GM12878 (cell line): ENCODE data around the gene HID1. TPM values are rescaled to one million over a fixed set of nuclear protein-coding genes. Genes with fewer than 3 reads are reported as not detected.

Experiments
- ATAC-seq: fragments of 200-7000 bp; cut with Tn5 transposase; 3 replicates; pipeline ENCODE4 v1.9.1; 2020; ENCODE audit warnings: mild to moderate bottlenecking, moderate library complexity
- BruUV-seq: library from RNA; stranded (reverse); fragments of 400-500 nt; replicated peaks from 2 replicates; lab custom pipeline; 2021; lab: Mats Ljungman, UMichigan
- CTCF ChIA-PET: fragments of 300-600 bp; sonication (Branson Sonifier 250); formaldehyde crosslinking; extraction: SDS; loops from one replicate; lab custom pipeline; 2021; ENCODE audit warnings: inconsistent platforms; lab: Yijun Ruan, JAX
- POLR2A ChIA-PET: fragments of 350-600 bp; formaldehyde crosslinking; extraction: SDS; loops from one replicate; lab custom pipeline; 2021; ENCODE audit warnings: inconsistent platforms; lab: Charles Lee
- RAD21 ChIA-PET: fragments of 300-600 bp; sonication (Branson Sonifier 250); formaldehyde crosslinking; loops from one replicate; lab custom pipeline; 2023; ENCODE audit warnings: antibody characterized with exemption; ENCODE audit not compliant: unreplicated experiment; lab: Charles Lee
- SMC1A ChIA-PET: fragments of 300-600 bp; sonication (Branson Sonifier 250); formaldehyde crosslinking; loops from one replicate; lab custom pipeline; 2023; ENCODE audit not compliant: unreplicated experiment, uncharacterized antibody; lab: Charles Lee
- DNase-seq: peaks from one replicate; pipeline ENCODE4 v3.0.0-alpha.2; 2011; ENCODE audit warnings: low read depth, low spot score
- FAIRE-seq: peaks from 3 replicates; lab custom pipeline; 2011; peaks lifted over from hg19 to GRCh38; lab: Jason Lieb, UNC
- H2AFZ ChIP-seq: 2 replicates; pipeline ENCODE4 v1.6.0; 2011; ENCODE audit warnings: low read depth, low read length, control low read depth; ENCODE audit not compliant: control insufficient read depth
- H3K27ac ChIP-seq: 2 replicates; pipeline ENCODE4 v1.5.1; 2011; ENCODE audit warnings: control low read depth; ENCODE audit not compliant: control insufficient read depth, insufficient read depth
- H3K27me3 ChIP-seq, 2 experiments: replicated peaks in 1 of 2; 2 replicates each; pipeline versions ENCODE4 v1.6.0 to v1.6.1; 2011; ENCODE audit warnings: low read length in 1 of 2; ENCODE audit not compliant: control insufficient read depth in 2 of 2, insufficient read depth in 2 of 2
- H3K36me3 ChIP-seq, 2 experiments: 2 replicates each; pipeline ENCODE4 v1.5.1; 2011; ENCODE audit warnings: low read length in 1 of 2; ENCODE audit not compliant: control insufficient read depth in 2 of 2, insufficient read depth in 2 of 2
- H3K4me1 ChIP-seq: 2 replicates; pipeline ENCODE4 v1.6.1; 2011; ENCODE audit warnings: mild to moderate bottlenecking, low read length, moderate library complexity, mixed read lengths; ENCODE audit not compliant: control insufficient read depth, insufficient read depth
- H3K4me2 ChIP-seq: 2 replicates; pipeline ENCODE4 v1.6.0; 2011; ENCODE audit warnings: control low read depth; ENCODE audit not compliant: control insufficient read depth, insufficient read depth
- H3K4me3 ChIP-seq: fragments of 200-600 bp; sonication (generic); 2 replicates; pipeline ENCODE4 v1.5.1; 2016
- H3K79me2 ChIP-seq: 2 replicates; pipeline ENCODE4 v1.6.0; 2011; ENCODE audit warnings: low read length; ENCODE audit not compliant: control insufficient read depth, insufficient read depth
- H3K9ac ChIP-seq: 2 replicates; pipeline ENCODE4 v1.8.0; 2011; ENCODE audit warnings: low read length, control low read depth, mixed read lengths; ENCODE audit not compliant: control insufficient read depth, insufficient read depth
- H3K9me3 ChIP-seq: replicated peaks from 3 replicates; pipeline ENCODE4 v1.5.1; 2011; ENCODE audit warnings: mild to moderate bottlenecking, low read length; ENCODE audit not compliant: control insufficient read depth, insufficient read depth
- H4K20me1 ChIP-seq: 2 replicates; pipeline ENCODE4 v1.6.0; 2011; ENCODE audit not compliant: control insufficient read depth, insufficient read depth
- FOXK2 ChIP-seq: fragments of 450-650 bp; IDR thresholded peaks from 2 replicates; pipeline ENCODE4 v1.6.1; 2017; ENCODE audit warnings: mild to moderate bottlenecking, moderate library complexity
- IKZF2 ChIP-seq, 2 experiments: fragments of 450-650 bp; IDR thresholded peaks; 2 replicates each; pipeline ENCODE4 v1.6.1; 2017; ENCODE audit warnings: mild to moderate bottlenecking in 2 of 2, moderate library complexity in 2 of 2
- MXI1 ChIP-seq: fragments of 150-350 bp; IDR thresholded peaks from 2 replicates; pipeline ENCODE4 v1.6.1; 2011; ENCODE audit warnings: low read depth, mild to moderate bottlenecking, inconsistent platforms, low read length, improper control_type of control experiment
- NFIC ChIP-seq: IDR thresholded peaks from 2 replicates; pipeline ENCODE4 v1.6.1; 2012; ENCODE audit warnings: low read depth, mild to moderate bottlenecking, inconsistent platforms, low read length, moderate library complexity
- PML ChIP-seq: IDR thresholded peaks from 2 replicates; pipeline ENCODE4 v1.6.1; 2012; ENCODE audit warnings: low read length, inconsistent platforms
- RUNX3 ChIP-seq: IDR thresholded peaks from 2 replicates; pipeline ENCODE4 v1.6.1; 2012; ENCODE audit warnings: low read length, inconsistent platforms
- TAF1 ChIP-seq: IDR thresholded peaks from 2 replicates; pipeline ENCODE4 v1.6.1; 2011; ENCODE audit warnings: mild to moderate bottlenecking, low read depth, low read length, borderline replicate concordance
- WGBS: methylation state at CpG from one replicate; pipeline ENCODE4 v1.1.6; 2016; ENCODE audit warnings: low lambda C conversion rate; ENCODE audit not compliant: insufficient replicate concordance, insufficient coverage; ENCODE audit errors: missing lambda C conversion rate; 5-methylcytosine and 5-hydroxymethylcytosine counted together
- in situ Hi-C: fragments of 300-500 bp; cut with MboI; formaldehyde crosslinking; loops from 9 replicates; pipeline ENCODE4 v1.14.3; 2018; ENCODE audit warnings: mixed read lengths
- intact Hi-C: fragments of 100-400 bp; cut with micrococcal nuclease; formaldehyde crosslinking; loops from one replicate; pipeline ENCODE4 v1.14.2; 2022; ENCODE audit not compliant: unreplicated experiment
- polyA plus RNA-seq, 11 experiments: library from polyadenylated mRNA; depleted of rRNA in 4 of 11; unstranded in 6 of 11; stranded (reverse) in 5 of 11; fragments of >200 nt; fragmentation: Nextera tagmentation in 4 of 11; fragmentation: Illumina TruSeq in 1 of 11; extraction: Ambion mirVana in 4 of 11; extraction: Trizol in 1 of 11; gene quantifications; 1 replicate in 1 of 11; 2 replicates in 10 of 11; pipeline versions ENCODE4 v1.2.1 to v1.2.3, GENCODE V29; 2011 to 2016; ENCODE audit warnings: inconsistent platforms in 2 of 11, missing spikeins in 2 of 11, low read depth in 1 of 11
- total RNA-seq, 4 experiments: library from RNA; depleted of rRNA in 3 of 4; stranded (reverse); fragments of >200 nt in 3 of 4; fragmentation: Illumina TruSeq in 1 of 4; extraction: Trizol in 1 of 4; gene quantifications; 2 replicates each; pipeline versions ENCODE4 v1.2.1 to v1.2.3, GENCODE V29; 2013 to 2021
- TF ChIP-seq, protein P1 (sequence below): IDR thresholded peaks from 2 replicates; pipeline ENCODE4 v1.6.1; 2011; ENCODE audit warnings: borderline replicate concordance, low read depth, mild to moderate bottlenecking, moderate library complexity, mixed read lengths, low read length; ENCODE audit not compliant: insufficient read depth; ENCODE audit errors: extremely low read length
- TF ChIP-seq, protein P2 (sequence below): IDR thresholded peaks from 2 replicates; pipeline ENCODE4 v1.6.1; 2012; ENCODE audit warnings: low read depth, low read length, improper control_type of control experiment

HID1 gene
- total and polyA plus RNA-seq, 10 of the 15 experiments (the other 5 are each of a cell fraction or from before 2014, with no cell fraction given), result 0.04 to 0.77 (median 0.32) TPM; not detected in 2

- TF ChIP-seq FOXK2 (no peak), PML (no peak), IKZF2 (IDR thresholded peaks at IDR 0.05) (peak; percentile 31 to 45; a peak in 1 of 4 replicates), TAF1 (no peak), MXI1 (peak; percentile 68), RUNX3 (no peak), NFIC (no peak)
These were observed 11.8 kb downstream of the HID1 start (continued) for GRCh38 chr17:74960570-74961342.

GRCh38 chr17:74959826-74960515, 12.6 kb downstream of the HID1 start:
- H3K36me3 ChIP-seq, result no peaks in the 10 kb centered on the region
- no peak overlapping the region for H3K27ac ChIP-seq
- ATAC-seq (peak; percentile 10), FAIRE-seq (no peak), DNase-seq (no peak)
- POLR2A ChIA-PET, result interaction anchor here (0.6 to 1.9 kb wide), 2 partner anchors 87 to 240 kb away, joined by 3 to 6 read pairs; partner anchors contain the start of gene FDXR
- no peaks in the 10 kb centered on the region; the same call in 1 of the 2 replicates for H3K4me1 ChIP-seq
- 43% methylated on average over 14 of the region's 14 CpGs for WGBS
- TF ChIP-seq, protein P1, sequence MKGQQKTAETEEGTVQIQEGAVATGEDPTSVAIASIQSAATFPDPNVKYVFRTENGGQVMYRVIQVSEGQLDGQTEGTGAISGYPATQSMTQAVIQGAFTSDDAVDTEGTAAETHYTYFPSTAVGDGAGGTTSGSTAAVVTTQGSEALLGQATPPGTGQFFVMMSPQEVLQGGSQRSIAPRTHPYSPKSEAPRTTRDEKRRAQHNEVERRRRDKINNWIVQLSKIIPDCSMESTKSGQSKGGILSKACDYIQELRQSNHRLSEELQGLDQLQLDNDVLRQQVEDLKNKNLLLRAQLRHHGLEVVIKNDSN, result peak; percentile 17
- TF ChIP-seq, protein P2, sequence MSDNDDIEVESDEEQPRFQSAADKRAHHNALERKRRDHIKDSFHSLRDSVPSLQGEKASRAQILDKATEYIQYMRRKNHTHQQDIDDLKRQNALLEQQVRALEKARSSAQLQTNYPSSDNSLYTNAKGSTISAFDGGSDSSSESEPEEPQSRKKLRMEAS, result no peak
- no peak overlapping the region for H2AFZ ChIP-seq
- H3K9me3 ChIP-seq, result no peaks in the 10 kb centered on the region; the same call in 2 of the 3 replicates
- no TSS peak for BruUV-seq
- no peaks in the 10 kb centered on the region for H3K79me2 ChIP-seq
- no peaks in the 10 kb centered on the region for H3K27me3 ChIP-seq
- H3K9ac ChIP-seq, result no peak overlapping the region
- H4K20me1 ChIP-seq, result no peaks in the 10 kb centered on the region
- RAD21 ChIA-PET, result interaction anchor here (0.6 to 4.5 kb wide), 41 partner anchors 9 to 452 kb away, joined by 3 to 127 read pairs (median 8); partner anchors contain the start of genes ARMC7, ATP5PD, FDXR and KCTD2
- in situ Hi-C loops, result loop anchor here (5.0 kb wide), 2 partner anchors 38 to 242 kb away; partner anchors contain the start of genes OTOP2 and USH1G
- CTCF ChIA-PET, result interaction anchor here (0.6 to 13.8 kb wide), 60 partner anchors 8 to 581 kb away, joined by 3 to 274 read pairs (median 10); partner anchors contain the start of genes ARMC7, FADS6, FDXR and HID1
- H3K4me3 ChIP-seq, result no peak overlapping the region
- SMC1A ChIA-PET, result interaction anchor here (0.6 to 7.7 kb wide), 31 partner anchors 9 to 556 kb away, joined by 3 to 74 read pairs (median 5); partner anchors contain the start of genes FDXR, MRPL58, OTOP2 and USH1G
- intact Hi-C loops, result loop anchor here (1.0 to 10.0 kb wide), 6 partner anchors 37 to 455 kb away; partner anchors contain the start of gene USH1G
- H3K4me2 ChIP-seq, result no peak overlapping the region
